Inflammatory macrophage (primary cell): ENCODE measurements around the gene ERCC1.
"Not testable (repeated sequence)": the region's sequence is repeated elsewhere in the genome, so short reads cannot be mapped to it uniquely, and the experiment has no call there.

Experiments used
- DNase-seq, 2 donors: peaks; one replicate each; pipeline ENCODE4 v3.0.0-alpha.2; 2020 to 2022

ERCC1 gene

GRCh38 chr19:45429896-45430295 lies 6.2 kb upstream of the ERCC1 start:
- not testable (repeated sequence) for DNase-seq

GRCh38 chr19:45428384-45429231 lies 4.9 kb upstream of the ERCC1 start:
- DNase-seq, result peak in 1 of 2 donors; percentile 32

- DNase-seq, result peak; percentile 84 to 89
Measured at GRCh38 chr19:45424191-45425058, 708 bp upstream of the ERCC1 start.

- DNase-seq, result no peak
Measured at GRCh38 chr19:45423033-45423588, 606 bp downstream of the ERCC1 start.

- DNase-seq, result peak; percentile 38 to 77
Measured at GRCh38 chr19:45421947-45422498, 1.7 kb downstream of the ERCC1 start.

GRCh38 chr19:45420871-45421270 lies 2.8 kb downstream of the ERCC1 start:
- DNase-seq, result no peak

GRCh38 chr19:45420356-45420755 lies 3.4 kb downstream of the ERCC1 start:
- no peak for DNase-seq

GRCh38 chr19:45419895-45420294 lies 3.8 kb downstream of the ERCC1 start:
- DNase-seq, result no peak

- peak; percentile 78 to 80 for DNase-seq
Measured at GRCh38 chr19:45419396-45419795, 4.3 kb downstream of the ERCC1 start.

GRCh38 chr19:45418802-45419201 lies 4.9 kb downstream of the ERCC1 start:
- DNase-seq, result no peak

- DNase-seq, result no peak
Measured at GRCh38 chr19:45417151-45417550, 6.6 kb downstream of the ERCC1 start.

GRCh38 chr19:45414468-45414867 lies 9.2 kb downstream of the ERCC1 start:
- no peak for DNase-seq

- no peak for DNase-seq
Measured at GRCh38 chr19:45413497-45413896, 10.2 kb downstream of the ERCC1 start.

GRCh38 chr19:45410330-45410729 lies 13.4 kb downstream of the ERCC1 start:
- DNase-seq, result not testable (repeated sequence)

GRCh38 chr19:45409557-45409920 lies 14.2 kb downstream of the ERCC1 start:
- DNase-seq, result no peak

GRCh38 chr19:45408830-45409556 lies 14.7 kb downstream of the ERCC1 start:
- DNase-seq, result no peak

GRCh38 chr19:45408121-45408520 lies 15.6 kb downstream of the ERCC1 start:
- DNase-seq, result no peak

- not testable (repeated sequence) for DNase-seq
Measured at GRCh38 chr19:45407585-45407984, 16.1 kb downstream of the ERCC1 start.

GRCh38 chr19:45407091-45407375 lies 16.7 kb downstream of the ERCC1 start:
- no peak for DNase-seq

- peak; percentile 67 to 78 for DNase-seq
Measured at GRCh38 chr19:45406226-45407090, 17.3 kb downstream of the ERCC1 start, which contains the start of gene POLR1G. POLR1G (plus strand) TSS chr19:45406644; CDS start chr19:45406697, 53 bp downstream.
